ENCODE results near the gene BCAN. TPM values are rescaled to one million over a fixed set of nuclear protein-coding genes. Genes with fewer than 3 reads are reported as not detected.

The BCAN gene
- total RNA-seq, 1 experiment from 2014 or later, result not detected

- DNase-seq (ENCODE audit: low read depth), result peak; percentile 89
Observed at GRCh38 chr1:156676820-156677615, 35.1 kb downstream of the BCAN start, which contains the start of gene NES. TSS of gene NES (minus strand) at chr1:156677407. CDS start at chr1:156677264, 143 bp downstream.

- peak; percentile 85 for DNase-seq (ENCODE audit: low read depth)
Observed at GRCh38 chr1:156677616-156678596, 36.0 kb downstream of the BCAN start.

- no peak for DNase-seq (ENCODE audit: low read depth)
Observed at GRCh38 chr1:156680056-156680455, 38.1 kb downstream of the BCAN start.

GRCh38 chr1:156681196-156681960 lies 39.5 kb downstream of the BCAN start:
- DNase-seq (ENCODE audit: low read depth), result no peak

GRCh38 chr1:156682166-156682890 lies 40.4 kb downstream of the BCAN start:
- no peak for DNase-seq (ENCODE audit: low read depth)

GRCh38 chr1:156684227-156684782 lies 42.4 kb downstream of the BCAN start:
- DNase-seq (ENCODE audit: low read depth), result peak; percentile 70

- DNase-seq (ENCODE audit: low read depth), result peak; percentile 84
Observed at GRCh38 chr1:156689035-156689952, 47.4 kb downstream of the BCAN start.

GRCh38 chr1:156689953-156690674 lies 48.2 kb downstream of the BCAN start:
- no peak for DNase-seq (ENCODE audit: low read depth)

GRCh38 chr1:156690675-156691036 lies 48.7 kb downstream of the BCAN start:
- DNase-seq (ENCODE audit: low read depth), result no peak

- DNase-seq (ENCODE audit: low read depth), result no peak
Observed at GRCh38 chr1:156691191-156691590, 49.3 kb downstream of the BCAN start.

- peak; percentile 87 for DNase-seq (ENCODE audit: low read depth)
Observed at GRCh38 chr1:156691665-156692440, 49.9 kb downstream of the BCAN start.

- DNase-seq (ENCODE audit: low read depth), result no peak
Observed at GRCh38 chr1:156692441-156692924, 50.6 kb downstream of the BCAN start.

GRCh38 chr1:156692925-156693847 lies 51.3 kb downstream of the BCAN start:
- DNase-seq (ENCODE audit: low read depth), result no peak

- DNase-seq (ENCODE audit: low read depth), result no peak
Observed at GRCh38 chr1:156693848-156694689, 52.2 kb downstream of the BCAN start.

GRCh38 chr1:156694690-156694962 lies 52.7 kb downstream of the BCAN start:
- no peak for DNase-seq (ENCODE audit: low read depth)

GRCh38 chr1:156696755-156697154 lies 54.8 kb downstream of the BCAN start:
- no peak for DNase-seq (ENCODE audit: low read depth)

All from LHCN-M2 (cell line).